H1 (cell line): ENCODE measurements around the gene PPP3R2. TPM values are rescaled to one million over a fixed set of nuclear protein-coding genes. Genes with fewer than 3 reads are reported as not detected.

Experiments
- CTCF ChIA-PET: fragments of 300-600 bp; sonication (Branson Sonifier 250); formaldehyde crosslinking; loops from one replicate; lab custom pipeline; 2021; ENCODE audit not compliant: partially characterized antibody; lab: Charles Lee
- POLR2A ChIA-PET: fragments of 300-600 bp; sonication (Branson Sonifier 250); formaldehyde crosslinking; loops from one replicate; lab custom pipeline; 2021; ENCODE audit warnings: inconsistent platforms; ENCODE audit not compliant: partially characterized antibody; lab: Charles Lee
- DNase-seq, 2 experiments: peaks; one replicate each; pipeline versions ENCODE4 v3.0.0 to v3.0.0-alpha.2; 2010 to 2022; ENCODE audit warnings: low spot score in 2 of 2, low read depth in 1 of 2, mixed read lengths in 1 of 2
- FAIRE-seq: peaks from 2 replicates; lab custom pipeline; 2011; peaks lifted over from hg19 to GRCh38; lab: Jason Lieb, UNC
- H2AFZ ChIP-seq: 2 replicates; pipeline ENCODE4 v1.8.1; 2012; ENCODE audit warnings: low read length, inconsistent platforms
- H2AK5ac ChIP-seq: 2 replicates; pipeline ENCODE4 v1.6.1; 2013; ENCODE audit warnings: low read depth, low read length
- H2BK120ac ChIP-seq: replicated peaks from 2 replicates; pipeline ENCODE3; 2013; ENCODE audit warnings: low read depth, low read length, inconsistent platforms
- H2BK12ac ChIP-seq: 2 replicates; pipeline ENCODE4 v1.6.1; 2013; ENCODE audit warnings: low read depth, low read length
- H2BK15ac ChIP-seq: 2 replicates; pipeline ENCODE4 v1.6.1; 2013; ENCODE audit warnings: low read length
- H2BK20ac ChIP-seq: 2 replicates; pipeline ENCODE4 v1.6.1; 2013; ENCODE audit warnings: low read length
- H2BK5ac ChIP-seq: 2 replicates; pipeline ENCODE4 v1.6.1; 2013; ENCODE audit warnings: low read depth, low read length
- H3K14ac ChIP-seq: 2 replicates; pipeline ENCODE4 v1.6.1; 2013; ENCODE audit warnings: inconsistent platforms; ENCODE audit not compliant: insufficient read length
- H3K18ac ChIP-seq: 2 replicates; pipeline ENCODE4 v1.6.1; 2013; ENCODE audit warnings: low read length; ENCODE audit errors: extremely low read depth
- H3K23ac ChIP-seq: 2 replicates; pipeline ENCODE4 v1.6.1; 2013; ENCODE audit warnings: inconsistent platforms; ENCODE audit not compliant: insufficient read length
- H3K23me2 ChIP-seq: 2 replicates; pipeline ENCODE4 v1.6.1; 2013; ENCODE audit warnings: low read depth, low read length
- H3K27ac ChIP-seq: 2 replicates; pipeline ENCODE4 v1.6.1; 2011; ENCODE audit warnings: low read depth, low read length, inconsistent platforms
- H3K27me3 ChIP-seq, 4 experiments: replicated peaks in 1 of 4; 1 replicate in 1 of 4; 2 replicates in 3 of 4; pipeline versions ENCODE4 v1.6.1 to v1.8.1; 2011 to 2013; ENCODE audit warnings: low read length in 3 of 4, mild to moderate bottlenecking in 3 of 4, inconsistent platforms in 2 of 4, mixed read lengths in 2 of 4, moderate library complexity in 1 of 4; ENCODE audit not compliant: control insufficient read depth in 3 of 4, insufficient read depth in 3 of 4; ENCODE audit errors: extremely low read depth in 1 of 4
- H3K36me3 ChIP-seq, 4 experiments: 2 replicates each; pipeline versions ENCODE4 v1.6.1 to v1.8.1; 2011 to 2013; ENCODE audit warnings: mild to moderate bottlenecking in 4 of 4, low read length in 3 of 4, moderate library complexity in 2 of 4, control low read depth in 1 of 4, inconsistent platforms in 1 of 4; ENCODE audit not compliant: insufficient read depth in 4 of 4, control insufficient read depth in 2 of 4
- H3K4ac ChIP-seq: replicated peaks from 2 replicates; pipeline ENCODE3; 2013; ENCODE audit warnings: low read length, low read depth, mixed read lengths, inconsistent platforms; ENCODE audit not compliant: insufficient read length
- H3K4me1 ChIP-seq, 4 experiments: replicated peaks in 1 of 4; 1 replicate in 1 of 4; 2 replicates in 3 of 4; pipeline versions ENCODE4 v1.6.1 to v1.8.1; 2011 to 2013; ENCODE audit warnings: low read length in 3 of 4, inconsistent platforms in 2 of 4, mixed read lengths in 1 of 4; ENCODE audit not compliant: insufficient read depth in 4 of 4, control insufficient read depth in 3 of 4
- H3K4me2 ChIP-seq, 2 experiments: 2 replicates each; pipeline versions ENCODE4 v1.6.1 to v1.8.1; 2011 to 2013; ENCODE audit warnings: low read depth in 2 of 2, low read length in 2 of 2, control low read depth in 1 of 2, inconsistent platforms in 1 of 2, mild to moderate bottlenecking in 1 of 2; ENCODE audit not compliant: insufficient read depth in 1 of 2
- H3K4me3 ChIP-seq, 4 experiments: fragments of 200-600, 300-600 bp in 1 of 4; sonication (generic), shearing (Covaris generic), sonication (Bioruptor Twin) in 1 of 4; 2 replicates each; pipeline versions ENCODE4 v1.5.1 to v1.8.1; 2011 to 2016; ENCODE audit warnings: low read length in 4 of 4, low read depth in 3 of 4, control low read depth in 2 of 4, inconsistent platforms in 2 of 4, mild to moderate bottlenecking in 2 of 4, mixed read lengths in 1 of 4, moderate library complexity in 1 of 4; ENCODE audit not compliant: insufficient read depth in 2 of 4; ENCODE audit errors: extremely low read depth in 1 of 4
- H3K56ac ChIP-seq: replicated peaks from 2 replicates; pipeline ENCODE3; 2013; ENCODE audit warnings: low read depth, mild to moderate bottlenecking, mixed read lengths, low read length, inconsistent platforms; ENCODE audit not compliant: insufficient read length
- H3K79me1 ChIP-seq: 2 replicates; pipeline ENCODE4 v1.6.1; 2013; ENCODE audit warnings: low read depth, low read length, control low read depth
- H3K79me2 ChIP-seq, 2 experiments: 2 replicates each; pipeline versions ENCODE4 v1.6.1 to v1.8.1; 2012 to 2013; ENCODE audit warnings: low read length in 2 of 2, mild to moderate bottlenecking in 2 of 2, inconsistent platforms in 1 of 2; ENCODE audit not compliant: insufficient read depth in 2 of 2, control insufficient read depth in 1 of 2
- H3K9ac ChIP-seq, 4 experiments: replicated peaks in 1 of 4; 1 replicate in 1 of 4; 2 replicates in 3 of 4; pipeline versions ENCODE4 v1.6.1 to v1.8.1; 2011 to 2013; ENCODE audit warnings: low read depth in 3 of 4, low read length in 3 of 4, control low read depth in 2 of 4, mild to moderate bottlenecking in 2 of 4, moderate library complexity in 2 of 4, inconsistent platforms in 1 of 4; ENCODE audit errors: extremely low read depth in 1 of 4
- H3K9me3 ChIP-seq, 2 experiments: 2 replicates each; pipeline versions ENCODE4 v1.6.1 to v1.8.1; 2012 to 2013; ENCODE audit warnings: mild to moderate bottlenecking in 2 of 2, moderate library complexity in 2 of 2, control low read depth in 1 of 2, inconsistent platforms in 1 of 2, low read depth in 1 of 2, low read length in 1 of 2, mixed read lengths in 1 of 2; ENCODE audit not compliant: insufficient read depth in 2 of 2
- H4K20me1 ChIP-seq, 2 experiments: replicated peaks in 1 of 2; 2 replicates each; pipeline versions ENCODE3 to v1.8.1; 2011 to 2013; ENCODE audit warnings: inconsistent platforms in 2 of 2, low read length in 2 of 2, mild to moderate bottlenecking in 1 of 2; ENCODE audit not compliant: insufficient read depth in 2 of 2, control insufficient read depth in 1 of 2
- H4K5ac ChIP-seq: 2 replicates; pipeline ENCODE4 v1.6.1; 2013; ENCODE audit warnings: low read length, low read depth, mixed read lengths, inconsistent platforms; ENCODE audit not compliant: insufficient read length
- H4K8ac ChIP-seq: 2 replicates; pipeline ENCODE4 v1.8.0; 2013; ENCODE audit warnings: mild to moderate bottlenecking, moderate library complexity, low read length, inconsistent platforms; ENCODE audit not compliant: insufficient read depth; ENCODE audit errors: extremely low read depth
- H4K91ac ChIP-seq: replicated peaks from 2 replicates; pipeline ENCODE3; 2013; ENCODE audit warnings: low read length, mixed read lengths, inconsistent platforms; ENCODE audit not compliant: insufficient read length
- ASH2L ChIP-seq: fragments of 200-600, 300-600 bp; sonication (generic); IDR thresholded peaks from one replicate; pipeline ENCODE4 v1.7.1; 2017; ENCODE audit warnings: low read length
- CBX5 ChIP-seq: fragments of 300-800, 300-1000 bp; sonication (generic); IDR thresholded peaks from 2 replicates; pipeline ENCODE4 v1.7.1; 2016; ENCODE audit warnings: antibody characterized with exemption, low read length, low read depth
- EP300 ChIP-seq, 2 experiments: IDR thresholded peaks; 1 replicate in 1 of 2; 2 replicates in 1 of 2; pipeline ENCODE4 v1.6.1; 2011 to 2012; ENCODE audit warnings: low read depth in 2 of 2, low read length in 2 of 2, mild to moderate bottlenecking in 2 of 2, borderline replicate concordance in 1 of 2, inconsistent platforms in 1 of 2, moderate library complexity in 1 of 2
- PHF8 ChIP-seq: fragments of 200-600 bp; sonication (generic); conservative IDR thresholded peaks from 2 replicates; pipeline ENCODE4 v1.7.1; 2012; ENCODE audit warnings: low read depth, mild to moderate bottlenecking, inconsistent platforms, low read length, moderate library complexity
- SP4 ChIP-seq: IDR thresholded peaks from 2 replicates; pipeline ENCODE4 v1.6.1; 2012; ENCODE audit warnings: low read length, inconsistent platforms
- TBP ChIP-seq: IDR thresholded peaks from 2 replicates; pipeline ENCODE4 v1.6.1; 2011; ENCODE audit warnings: low read depth, low read length, improper control_type of control experiment
- WGBS, 2 experiments: shearing (Covaris generic) in 1 of 2; methylation state at CpG; one replicate each; pipeline versions ENCODE4 v1.1.6 to v1.1.7; 2013 to 2015; ENCODE audit warnings: low lambda C conversion rate in 2 of 2, mixed read lengths in 2 of 2, inconsistent platforms in 1 of 2, low coverage in 1 of 2, missing lambda C conversion rate in 1 of 2; ENCODE audit not compliant: insufficient replicate concordance in 2 of 2, insufficient coverage in 1 of 2, insufficient read length in 1 of 2; ENCODE audit errors: extremely low coverage in 1 of 2, missing lambda C conversion rate in 1 of 2; 5-methylcytosine and 5-hydroxymethylcytosine counted together
- polyA plus RNA-seq, 7 experiments: library from polyadenylated mRNA; depleted of rRNA in 3 of 7; stranded (reverse) in 5 of 7; unstranded in 2 of 7; fragments of >200 nt in 5 of 7; fragments of 200-250 nt in 2 of 7; gene quantifications; 1 replicate in 5 of 7; 2 replicates in 1 of 7; 4 replicates in 1 of 7; pipeline versions ENCODE4 v1.2.1 to v1.2.3, GENCODE V29; 2011 to 2013; ENCODE audit warnings: missing spikeins in 2 of 7, mixed read lengths in 2 of 7
- total RNA-seq: library from RNA; stranded (reverse); fragmentation: NEBNext Ultra II Directional; extraction: Animal tissue kit (Norgen Biotek cat#: 25700); gene quantifications from 2 replicates; pipeline ENCODE4 v1.2.1, GENCODE V29; 2021

Gene PPP3R2
- total and polyA plus RNA-seq, 2 of the 8 experiments (the other 6 are each of a cell fraction or from before 2014, with no cell fraction given), result not detected

DNA sequence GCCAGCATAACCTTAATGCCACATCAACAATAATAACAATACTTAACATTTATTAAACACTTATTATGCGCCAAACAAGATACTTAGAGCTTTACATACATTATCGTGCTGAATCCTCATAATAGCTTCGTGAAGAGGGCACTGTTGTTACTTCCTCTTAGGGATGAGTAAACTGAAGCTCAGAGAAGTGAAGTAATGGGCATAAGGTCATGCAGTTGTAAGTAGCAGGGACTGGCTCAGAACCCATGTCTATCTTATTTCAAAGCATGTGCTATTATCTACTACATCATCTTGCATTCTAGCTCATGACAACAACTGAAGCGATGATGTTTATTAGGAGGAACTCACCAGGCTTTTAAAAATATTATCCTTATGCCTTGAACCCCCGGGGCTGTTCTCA lies 34.9 kb upstream of the PPP3R2 start:
- Histone ChIP-seq H3K9me3 (no peaks in the 10 kb centered on the region), H2BK12ac (no peak overlapping the region), H3K4ac (no peak overlapping the region), H2BK5ac (no peak overlapping the region), H3K79me2 (no peaks in the 10 kb centered on the region), H4K20me1 (no peaks in the 10 kb centered on the region), H3K4me3 (no peak overlapping the region), H4K8ac (no peak overlapping the region), H3K56ac (no peak overlapping the region), H2BK20ac (no peak overlapping the region), H3K23ac (no peak overlapping the region), H3K23me2 (no peaks in the 10 kb centered on the region), H3K36me3 (no peaks in the 10 kb centered on the region), H4K5ac (no peak overlapping the region), H2AK5ac (no peak overlapping the region), H3K18ac (no peak overlapping the region), H3K27me3 (no peaks in the 10 kb centered on the region), H4K91ac (no peak overlapping the region), H3K14ac (no peak overlapping the region), H2BK120ac (no peak overlapping the region), H3K4me1 (no peaks in the 10 kb centered on the region), H3K79me1 (no peaks in the 10 kb centered on the region), H2BK15ac (no peak overlapping the region), H3K4me2 (no peak overlapping the region), H2AFZ (no peak overlapping the region), H3K27ac (no peak overlapping the region), H3K9ac (no peak overlapping the region)
- no peak for DNase-seq
- CTCF ChIA-PET, result interaction anchor here (0.7 to 1.5 kb wide), 2 partner anchors 28 to 456 kb away, joined by 3 to 4 read pairs; no protein-coding TSS in a partner anchor
- 82 to 100% methylated on average over 1 to 5 of the region's 5 CpGs for WGBS, 2 experiments
- TF ChIP-seq PHF8 (no peak), TBP (no peak), SP4 (no peak), ASH2L (no peak), EP300 (IDR thresholded peaks at IDR 0.05; ENCODE audit: borderline replicate concordance in 1 of 2, low read depth in 2 of 2, low read length in 2 of 2) (no peak), CBX5 (no peak)
- no peak for FAIRE-seq
- POLR2A ChIA-PET, result no interaction called here
